ENCODE measurements around the gene SLC37A1.

GRCh38 chr21:42562816-42563215, 49.2 kb downstream of the SLC37A1 start:
- TF ChIP-seq, protein P1, sequence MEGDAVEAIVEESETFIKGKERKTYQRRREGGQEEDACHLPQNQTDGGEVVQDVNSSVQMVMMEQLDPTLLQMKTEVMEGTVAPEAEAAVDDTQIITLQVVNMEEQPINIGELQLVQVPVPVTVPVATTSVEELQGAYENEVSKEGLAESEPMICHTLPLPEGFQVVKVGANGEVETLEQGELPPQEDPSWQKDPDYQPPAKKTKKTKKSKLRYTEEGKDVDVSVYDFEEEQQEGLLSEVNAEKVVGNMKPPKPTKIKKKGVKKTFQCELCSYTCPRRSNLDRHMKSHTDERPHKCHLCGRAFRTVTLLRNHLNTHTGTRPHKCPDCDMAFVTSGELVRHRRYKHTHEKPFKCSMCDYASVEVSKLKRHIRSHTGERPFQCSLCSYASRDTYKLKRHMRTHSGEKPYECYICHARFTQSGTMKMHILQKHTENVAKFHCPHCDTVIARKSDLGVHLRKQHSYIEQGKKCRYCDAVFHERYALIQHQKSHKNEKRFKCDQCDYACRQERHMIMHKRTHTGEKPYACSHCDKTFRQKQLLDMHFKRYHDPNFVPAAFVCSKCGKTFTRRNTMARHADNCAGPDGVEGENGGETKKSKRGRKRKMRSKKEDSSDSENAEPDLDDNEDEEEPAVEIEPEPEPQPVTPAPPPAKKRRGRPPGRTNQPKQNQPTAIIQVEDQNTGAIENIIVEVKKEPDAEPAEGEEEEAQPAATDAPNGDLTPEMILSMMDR (IDR thresholded peaks at IDR 0.05) = no peak
- TF ChIP-seq POLR2AphosphoS5 (IDR thresholded peaks at IDR 0.05) = no peak
- TF ChIP-seq POLR2A (IDR thresholded peaks at IDR 0.05) = no peak
